Stomach smooth muscle (tissue), 2 donors: ENCODE data around the gene LEF1.

Experiments used
- H3K27ac ChIP-seq: one replicate; pipeline ENCODE4 v1.7.0; 2013; ENCODE audit warnings: mild to moderate bottlenecking, low read length, inconsistent platforms
- H3K27me3 ChIP-seq, 2 donors: one replicate each; pipeline ENCODE4 v1.7.0; 2013; ENCODE audit warnings: low read length in 2 of 2; ENCODE audit not compliant: insufficient read depth in 2 of 2, control insufficient read depth in 1 of 2
- H3K36me3 ChIP-seq, 2 donors: one replicate each; pipeline ENCODE4 v1.7.0; 2013; ENCODE audit warnings: low read length in 2 of 2; ENCODE audit not compliant: control insufficient read depth in 2 of 2, insufficient read depth in 2 of 2
- H3K4me1 ChIP-seq: one replicate; pipeline ENCODE4 v1.7.0; 2013; ENCODE audit warnings: low read length; ENCODE audit not compliant: control insufficient read depth, insufficient read depth
- H3K4me3 ChIP-seq, 2 donors: one replicate each; pipeline ENCODE4 v1.7.0; 2013; ENCODE audit warnings: low read length in 2 of 2
- H3K9ac ChIP-seq, 2 donors: one replicate each; pipeline ENCODE4 v1.7.0; 2013; ENCODE audit warnings: low read length in 2 of 2, mild to moderate bottlenecking in 1 of 2
- H3K9me3 ChIP-seq, 2 donors: one replicate each; pipeline ENCODE4 v1.7.0; 2013; ENCODE audit warnings: low read length in 2 of 2; ENCODE audit not compliant: control insufficient read depth in 2 of 2
- donor health status: healthy.
- donor health status: Pancreatic carcinoma.

Gene LEF1

DNA sequence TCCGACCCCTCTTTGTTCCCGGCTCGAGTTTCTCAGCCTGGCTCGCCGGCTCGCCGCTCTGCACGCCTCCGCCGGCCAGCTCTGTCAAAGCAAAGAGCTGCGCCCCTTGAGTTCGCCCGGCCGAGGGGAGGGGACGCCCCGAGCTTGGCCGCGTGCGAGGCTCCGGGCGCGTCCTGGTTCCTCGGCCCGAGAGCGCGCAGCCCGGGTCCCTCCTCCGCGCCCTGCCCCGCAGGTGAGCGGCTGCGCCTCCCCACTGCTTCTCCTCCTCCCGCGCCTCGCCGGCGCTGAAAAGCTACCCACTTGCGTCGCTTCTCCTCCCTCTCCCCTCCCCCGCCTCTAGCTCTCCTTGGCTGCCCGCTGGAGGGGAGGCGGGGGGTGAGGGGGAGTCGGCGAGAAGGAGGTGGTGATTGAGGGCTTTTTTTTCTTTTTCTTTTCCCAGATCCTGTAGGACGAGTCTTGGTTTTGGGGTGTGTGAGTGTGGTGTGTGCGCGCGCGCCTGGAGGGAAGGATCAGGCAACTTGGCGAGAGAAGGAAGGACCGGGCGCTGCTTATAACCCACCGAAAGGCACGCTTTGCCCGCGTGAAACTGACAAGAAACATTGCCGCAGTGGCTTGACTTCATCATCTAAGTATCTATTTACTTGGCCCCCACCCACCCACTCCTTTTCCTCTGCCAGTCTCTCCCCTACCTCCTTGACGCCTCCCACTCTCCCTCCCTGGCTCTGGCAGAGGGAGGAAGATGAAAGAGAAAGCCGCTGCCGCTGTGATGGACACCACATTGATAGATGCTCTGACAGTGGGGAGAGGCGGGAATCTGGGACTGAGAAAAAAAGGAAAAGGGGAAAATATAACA is at the start of gene LEF1:
Gene LEF1, minus strand, starts transcription at position 262 of the 853 bp plus-strand sequence. CDS start 1,165 bp downstream, outside the sequence.
- peaks cover 34% of the 10 kb centered on the region for H3K4me1 ChIP-seq
- H3K27me3 ChIP-seq, result peaks cover 58 to 92% of the 10 kb centered on the region in 2 donors
- no peak within 1 kb of the TSS for H3K27ac ChIP-seq
- no peaks in the 10 kb centered on the region for H3K36me3 ChIP-seq
- H3K9me3 ChIP-seq, result no peaks in the 10 kb centered on the region
- peak within 1 kb of the TSS; percentile 66 to 78 for H3K4me3 ChIP-seq
- H3K9ac ChIP-seq, result no peak within 1 kb of the TSS

DNA sequence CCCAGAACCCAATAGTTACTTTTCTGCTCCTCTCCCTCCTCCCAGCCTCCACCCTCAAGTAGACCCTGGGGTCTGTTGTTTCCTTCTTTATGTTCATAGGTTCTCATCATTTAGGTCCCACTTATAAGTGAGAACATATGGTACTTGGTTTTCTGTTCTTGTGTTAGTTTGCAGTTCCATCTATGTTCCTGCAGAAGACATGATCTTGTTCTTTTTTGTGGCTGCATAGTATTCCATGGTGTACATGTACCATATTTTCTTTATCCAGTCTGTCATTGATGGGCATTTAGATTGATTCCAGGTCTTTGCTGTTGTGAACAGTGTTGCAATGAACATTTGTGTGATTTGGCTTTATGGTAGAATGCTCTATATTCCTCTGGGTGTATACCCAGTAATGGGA is 47.8 kb upstream of the LEF1 start:
- no peak overlapping the region for H3K9ac ChIP-seq
- no peak overlapping the region for H3K27ac ChIP-seq
- H3K4me3 ChIP-seq, result no peak overlapping the region
- no peaks in the 10 kb centered on the region for H3K36me3 ChIP-seq
- H3K9me3 ChIP-seq, result no peaks in the 10 kb centered on the region
- H3K27me3 ChIP-seq, result no peaks in the 10 kb centered on the region
- no peaks in the 10 kb centered on the region for H3K4me1 ChIP-seq

DNA sequence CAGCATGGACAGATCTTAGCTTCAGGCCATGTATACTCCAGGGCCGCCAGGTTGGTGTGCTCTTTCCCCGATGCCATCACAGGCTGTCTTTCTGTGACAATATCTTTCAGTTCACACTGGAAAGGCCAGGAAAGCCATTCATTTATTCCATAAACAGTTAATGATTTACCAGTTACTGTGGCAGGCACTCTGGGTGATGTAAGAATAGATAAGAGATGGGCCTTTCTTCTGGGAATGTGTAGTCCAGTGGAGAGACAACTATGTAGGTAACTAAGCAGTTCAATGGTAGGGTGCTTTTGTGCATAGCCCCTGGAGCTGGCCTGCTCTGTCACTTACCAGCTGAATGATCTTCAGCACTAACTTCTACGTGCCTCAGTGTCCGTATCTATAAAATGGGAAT is 46.3 kb upstream of the LEF1 start:
- Histone ChIP-seq H3K27ac (no peak overlapping the region), H3K4me1 (no peaks in the 10 kb centered on the region), H3K36me3 (no peaks in the 10 kb centered on the region), H3K4me3 (no peak overlapping the region), H3K27me3 (no peaks in the 10 kb centered on the region), H3K9ac (no peak overlapping the region), H3K9me3 (no peaks in the 10 kb centered on the region)

DNA sequence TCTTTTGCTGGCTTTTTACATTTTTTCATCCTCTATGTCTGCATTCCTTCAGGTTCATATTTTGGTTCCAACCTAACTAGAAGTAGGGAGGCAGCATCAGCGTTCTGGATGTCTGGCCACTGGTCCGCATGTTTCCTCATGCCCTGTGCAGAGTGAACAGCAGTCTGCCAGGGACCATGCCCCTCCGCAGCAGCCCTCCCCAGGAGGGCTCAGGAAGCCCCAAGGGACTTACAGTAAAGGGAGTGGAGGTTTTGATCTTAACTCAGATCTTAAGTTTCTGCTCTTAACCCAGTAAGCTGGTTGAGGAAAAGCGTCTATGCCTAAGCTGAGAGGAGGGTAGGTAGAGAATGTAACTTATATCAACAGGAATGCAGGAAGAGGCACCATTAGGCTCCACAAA is 45.0 kb upstream of the LEF1 start:
- no peak overlapping the region for H3K4me3 ChIP-seq
- H3K9me3 ChIP-seq, result no peaks in the 10 kb centered on the region
- no peak overlapping the region for H3K27ac ChIP-seq
- H3K27me3 ChIP-seq, result no peaks in the 10 kb centered on the region
- no peak overlapping the region for H3K9ac ChIP-seq
- no peaks in the 10 kb centered on the region for H3K4me1 ChIP-seq
- H3K36me3 ChIP-seq, result no peaks in the 10 kb centered on the region

DNA sequence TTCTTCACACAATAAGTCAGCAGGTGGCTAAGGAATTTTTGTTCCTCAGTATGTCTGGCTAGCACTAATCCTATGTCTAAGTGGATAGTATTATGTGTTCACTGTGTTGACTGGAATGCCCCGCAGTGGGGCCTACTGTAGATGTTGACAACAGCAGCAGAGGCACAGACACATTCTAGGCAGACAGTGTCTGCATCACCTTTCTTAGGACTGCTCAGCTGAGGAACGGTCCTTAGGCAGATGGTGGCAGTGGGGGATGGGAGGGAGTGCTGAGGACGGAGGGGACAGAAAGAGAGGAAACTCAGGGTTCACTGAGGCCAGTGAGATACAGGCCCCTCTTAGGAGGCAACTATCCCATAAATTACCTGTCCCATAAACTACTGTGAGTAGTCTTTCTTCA is 44.6 kb upstream of the LEF1 start:
- no peaks in the 10 kb centered on the region for H3K9me3 ChIP-seq
- H3K9ac ChIP-seq, result no peak overlapping the region
- no peak overlapping the region for H3K27ac ChIP-seq

DNA sequence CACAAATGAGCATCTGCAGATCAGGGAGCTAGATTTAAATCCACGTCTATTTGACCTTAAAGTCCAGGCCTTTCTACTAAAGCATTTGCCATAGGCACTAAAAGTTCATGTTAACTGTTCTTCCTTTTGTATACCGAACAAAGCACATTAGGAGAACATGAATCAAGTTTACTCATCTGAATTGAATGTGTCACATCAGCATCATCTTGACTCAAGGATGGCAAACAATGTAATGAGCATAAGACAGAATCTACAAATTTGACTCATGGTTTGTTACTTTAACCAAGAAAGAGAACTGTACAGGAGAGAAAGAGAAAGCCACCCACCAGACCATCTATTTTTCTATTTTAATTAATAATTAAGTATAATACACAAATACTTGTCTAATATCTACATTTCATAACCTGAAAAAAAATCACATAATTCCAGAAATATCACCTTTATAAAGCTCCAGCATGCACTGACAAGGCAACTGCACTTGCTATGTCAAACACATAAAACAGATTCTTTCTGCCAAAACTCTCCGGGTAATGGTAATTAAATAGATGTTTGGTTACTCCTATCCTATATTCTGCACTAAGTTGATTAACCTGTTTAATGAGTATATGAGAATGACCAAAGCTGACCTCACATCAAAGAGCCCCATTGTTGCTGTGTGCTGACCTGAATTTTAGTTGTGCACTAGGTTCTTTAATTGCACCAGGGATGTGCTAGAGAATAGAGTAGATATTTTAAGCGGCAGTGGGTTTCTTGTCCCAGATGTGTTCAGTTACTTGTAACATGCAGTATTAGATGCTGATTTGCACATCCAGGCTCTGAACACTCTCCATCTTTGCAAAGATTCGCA is 42.5 kb upstream of the LEF1 start:
- no peak overlapping the region for H3K9ac ChIP-seq
- H3K36me3 ChIP-seq, result no peaks in the 10 kb centered on the region
- no peaks in the 10 kb centered on the region for H3K4me1 ChIP-seq
- H3K27me3 ChIP-seq, result no peaks in the 10 kb centered on the region
- H3K4me3 ChIP-seq, result no peak overlapping the region
- H3K27ac ChIP-seq, result no peak overlapping the region
- H3K9me3 ChIP-seq, result no peaks in the 10 kb centered on the region

More for the DNA sequence above, 44.6 kb upstream of the LEF1 start:
- H3K4me1 ChIP-seq, result no peaks in the 10 kb centered on the region
- no peaks in the 10 kb centered on the region for H3K27me3 ChIP-seq
- no peaks in the 10 kb centered on the region for H3K36me3 ChIP-seq
- no peak overlapping the region for H3K4me3 ChIP-seq

DNA sequence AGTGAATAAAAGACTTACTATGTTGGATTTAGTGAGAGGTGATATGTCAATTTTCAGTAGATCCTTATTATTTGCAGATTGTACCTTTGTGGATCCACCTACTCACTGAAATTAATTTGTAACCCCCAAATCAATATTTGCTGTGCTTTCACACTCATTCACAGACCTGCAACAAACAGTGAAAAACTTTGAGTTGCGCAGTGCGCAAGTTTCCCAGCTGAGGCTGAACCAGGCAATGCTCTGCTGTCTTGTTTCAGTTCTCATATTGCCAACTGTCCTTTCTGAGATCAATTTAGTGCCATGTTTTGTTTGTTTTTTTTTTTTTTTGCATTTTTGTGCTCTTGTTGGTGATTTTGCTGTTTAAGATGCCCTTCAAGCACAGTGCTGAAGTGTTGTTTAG is 40.8 kb upstream of the LEF1 start:
- Histone ChIP-seq H3K4me1 (no peaks in the 10 kb centered on the region), H3K36me3 (no peaks in the 10 kb centered on the region), H3K4me3 (no peak overlapping the region), H3K9ac (no peak overlapping the region), H3K9me3 (no peaks in the 10 kb centered on the region), H3K27me3 (no peaks in the 10 kb centered on the region), H3K27ac (no peak overlapping the region)

DNA sequence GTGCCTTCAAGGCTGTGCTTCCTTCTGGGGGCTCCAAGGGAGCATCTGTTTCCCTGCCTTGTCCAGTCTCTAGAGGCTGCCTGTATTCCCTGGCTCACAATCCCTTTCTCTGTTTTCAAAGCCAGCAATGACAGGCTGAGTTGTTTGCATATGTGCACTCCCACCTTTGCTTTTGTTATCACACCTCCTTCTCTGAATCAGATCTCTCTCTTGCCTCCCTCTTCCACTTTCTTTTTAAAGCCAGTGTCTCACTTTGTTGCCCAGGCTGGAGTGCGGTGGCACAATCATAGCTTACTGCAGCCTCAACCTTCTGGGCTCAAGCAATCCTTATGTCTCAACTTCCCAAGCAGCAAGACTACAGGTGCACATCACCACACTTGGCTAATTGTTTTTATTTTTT is 37.1 kb upstream of the LEF1 start:
- H3K27me3 ChIP-seq, result no peaks in the 10 kb centered on the region

DNA sequence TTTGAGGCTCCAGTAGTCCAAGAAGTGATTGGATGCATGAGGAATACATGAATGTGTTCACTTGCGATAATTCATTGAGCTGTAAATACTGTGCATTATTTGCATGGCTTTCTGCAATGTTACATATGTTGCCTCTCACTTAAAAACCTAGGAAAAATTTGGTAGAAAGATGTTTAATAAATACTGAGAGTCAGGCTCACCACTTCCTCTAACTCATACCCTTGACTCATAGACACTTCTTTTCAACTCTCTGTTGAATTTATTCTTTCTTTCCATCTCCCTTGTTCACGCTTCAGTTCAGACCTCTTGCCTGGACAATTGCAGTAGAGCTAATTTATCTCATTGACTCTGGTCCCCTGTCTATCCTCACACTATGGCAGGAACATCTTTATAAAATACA is 35.8 kb upstream of the LEF1 start:
- H3K4me3 ChIP-seq, result no peak overlapping the region
- no peaks in the 10 kb centered on the region for H3K9me3 ChIP-seq
- no peak overlapping the region for H3K9ac ChIP-seq
- H3K27ac ChIP-seq, result no peak overlapping the region
- H3K4me1 ChIP-seq, result no peaks in the 10 kb centered on the region
- no peaks in the 10 kb centered on the region for H3K27me3 ChIP-seq
- H3K36me3 ChIP-seq, result no peaks in the 10 kb centered on the region

More for the DNA sequence above, 37.1 kb upstream of the LEF1 start:
- H3K36me3 ChIP-seq, result no peaks in the 10 kb centered on the region
- no peaks in the 10 kb centered on the region for H3K9me3 ChIP-seq
- H3K9ac ChIP-seq, result no peak overlapping the region
- no peaks in the 10 kb centered on the region for H3K4me1 ChIP-seq
- no peak overlapping the region for H3K4me3 ChIP-seq
- no peak overlapping the region for H3K27ac ChIP-seq

DNA sequence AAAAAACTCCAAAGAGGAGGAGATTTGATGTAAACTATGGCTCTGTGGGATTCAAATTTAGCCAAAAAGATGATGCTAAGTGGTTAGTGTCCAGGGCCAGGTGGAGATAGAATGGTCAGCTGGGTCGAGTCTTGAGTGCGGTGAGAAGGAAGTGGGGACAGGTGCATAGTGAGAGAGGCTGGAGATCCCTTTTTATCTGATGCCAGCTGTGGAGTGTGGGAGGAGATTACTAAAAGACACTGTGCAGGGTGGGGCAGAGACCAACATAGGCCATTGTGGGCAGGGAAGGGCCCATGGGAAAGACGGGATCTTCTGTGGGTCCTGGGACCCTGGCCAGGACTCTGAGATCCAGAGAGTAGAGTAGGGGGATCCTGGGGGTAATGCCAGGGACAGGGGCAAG is 34.6 kb upstream of the LEF1 start:
- no peak overlapping the region for H3K27ac ChIP-seq
- no peak overlapping the region for H3K4me3 ChIP-seq
- no peaks in the 10 kb centered on the region for H3K4me1 ChIP-seq

DNA sequence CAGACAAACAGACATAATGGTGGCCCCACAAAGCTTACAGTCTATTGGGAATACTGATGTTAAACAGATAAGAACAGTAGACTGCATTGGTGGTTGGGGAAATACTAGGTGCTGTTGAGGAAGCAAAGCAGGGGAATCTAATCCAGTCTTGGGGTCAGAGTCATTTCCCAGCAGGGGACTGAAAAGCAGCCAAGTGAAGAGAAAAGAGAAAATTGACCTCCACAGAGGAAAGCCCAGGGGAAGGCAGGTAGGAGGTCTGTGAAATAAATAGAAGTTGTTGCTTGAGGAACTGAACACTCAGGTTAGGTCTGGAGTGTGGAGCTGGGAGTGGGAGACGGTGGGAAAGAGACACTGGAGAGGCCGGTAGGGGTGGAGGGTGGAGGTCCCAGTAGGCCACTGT is 33.0 kb upstream of the LEF1 start:
- Histone ChIP-seq H3K27ac (no peak overlapping the region), H3K27me3 (no peaks in the 10 kb centered on the region), H3K9me3 (no peaks in the 10 kb centered on the region), H3K4me3 (no peak overlapping the region), H3K4me1 (no peaks in the 10 kb centered on the region), H3K36me3 (no peaks in the 10 kb centered on the region), H3K9ac (no peak overlapping the region)

More for the DNA sequence above, 34.6 kb upstream of the LEF1 start:
- Histone ChIP-seq H3K27me3 (no peaks in the 10 kb centered on the region), H3K9ac (no peak overlapping the region), H3K9me3 (no peaks in the 10 kb centered on the region), H3K36me3 (no peaks in the 10 kb centered on the region)
